Activated CD4-positive, CD25-positive, alpha-beta regulatory T cell treated with anti-CD3 and anti-CD28 coated beads, Interleukin-2, amount 50 U/mL, for 16 hours (primary cell): ENCODE data around the gene WDR93.
A peak's percentile ranks its signal among the peaks of the same experiment; 100 is the strongest.

Experiments used
- DNase-seq: peaks from one replicate; pipeline ENCODE4 v3.0.0-alpha.2; 2020; ENCODE audit warnings: low read depth, low spot score

The WDR93 gene

DNA sequence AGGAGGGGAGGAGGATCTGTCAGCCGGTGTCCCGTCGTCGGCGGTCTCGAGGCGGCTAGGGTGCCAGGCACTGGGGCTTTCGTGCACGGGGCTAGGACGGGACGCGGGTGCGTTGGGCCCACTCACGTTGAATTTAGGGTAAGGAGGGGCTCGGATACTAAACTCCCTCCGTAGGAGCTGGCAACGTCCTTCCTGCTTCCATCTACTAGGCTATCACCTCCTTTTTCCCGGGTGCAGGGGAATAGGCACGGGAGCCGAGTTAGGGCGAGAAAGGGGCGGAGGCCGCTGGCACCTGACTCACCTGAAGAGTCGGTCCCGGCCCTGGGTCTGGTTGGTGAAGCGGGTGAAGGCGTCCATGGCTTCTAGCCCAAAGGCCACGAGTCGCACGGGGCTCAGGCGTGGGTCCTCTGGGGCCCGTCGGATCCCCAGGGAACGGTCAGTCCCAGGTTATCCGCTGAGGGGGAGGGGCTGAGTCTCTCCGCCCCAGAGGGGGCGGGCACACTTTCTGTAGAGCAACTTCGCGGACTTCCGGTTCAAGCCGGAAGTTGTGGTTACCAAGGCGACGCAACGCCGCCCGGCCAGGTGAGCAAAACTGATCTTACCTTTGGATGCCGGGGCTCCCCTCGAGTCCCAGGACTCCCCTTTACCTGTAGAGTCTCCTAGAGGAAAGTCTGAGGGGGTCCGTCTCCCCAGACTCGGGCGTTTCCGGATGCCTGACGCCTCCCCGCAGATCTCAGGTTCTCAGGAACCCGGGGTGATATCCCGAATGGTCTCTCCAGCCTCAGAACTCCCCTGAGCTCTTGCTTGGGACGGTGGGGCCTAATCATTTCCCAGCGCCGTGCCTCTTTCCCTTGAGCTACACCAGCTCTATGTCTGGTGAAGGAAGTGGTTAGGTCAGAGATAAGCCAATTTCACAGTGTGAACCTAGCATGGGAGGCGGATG lies at the start of gene WDR93, which contains the start of gene PEX11A:
TSS of gene WDR93 (plus strand) at position 536 of the 943 bp plus-strand sequence. CDS start 10,936 bp downstream, outside the sequence.
TSS of gene PEX11A (minus strand) at position 479 of the 943 bp plus-strand sequence. CDS start at position 357, 122 bp downstream.
- peak; percentile 55 for DNase-seq

DNA sequence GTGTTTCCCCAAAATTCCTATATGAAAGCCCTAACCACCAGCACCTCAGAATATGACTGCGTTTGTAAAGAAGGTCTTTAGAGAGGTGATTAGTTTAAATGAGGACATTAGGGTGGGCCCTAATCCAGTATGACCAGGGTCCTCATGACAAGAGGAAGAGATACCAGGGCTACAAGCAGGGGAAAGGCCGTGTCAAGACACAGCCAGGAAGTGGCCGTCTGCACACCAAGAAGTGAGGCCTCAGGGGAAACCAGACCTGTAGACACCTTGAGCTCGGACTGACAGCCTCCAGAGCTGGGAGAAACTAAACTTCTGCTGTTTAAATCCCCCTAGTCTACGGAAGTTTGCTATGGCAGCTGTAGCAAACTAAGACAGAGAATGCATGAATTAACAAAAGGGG lies 49.6 kb upstream of the WDR93 start:
- no peak for DNase-seq

DNA sequence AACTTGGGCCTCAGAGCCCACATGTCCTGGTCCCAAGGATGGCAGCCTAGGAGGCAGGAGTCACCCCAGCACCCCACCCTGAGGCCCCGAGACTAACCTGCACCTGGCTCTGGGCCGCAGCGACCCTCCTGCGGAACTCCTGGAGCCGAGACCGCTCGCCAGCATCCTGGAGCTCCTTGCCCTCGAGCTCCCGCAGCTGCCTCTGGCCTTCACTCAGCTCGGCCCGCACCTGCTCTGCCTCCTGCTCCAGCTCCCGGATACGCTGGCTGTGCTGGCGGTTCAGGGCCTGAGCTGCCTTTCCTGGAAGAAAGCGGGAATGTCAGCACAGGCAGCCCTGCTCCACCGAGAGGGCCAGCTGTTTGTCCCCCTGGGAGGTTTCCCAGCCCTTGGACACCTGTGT lies 48.5 kb upstream of the WDR93 start:
- DNase-seq = no peak

DNA sequence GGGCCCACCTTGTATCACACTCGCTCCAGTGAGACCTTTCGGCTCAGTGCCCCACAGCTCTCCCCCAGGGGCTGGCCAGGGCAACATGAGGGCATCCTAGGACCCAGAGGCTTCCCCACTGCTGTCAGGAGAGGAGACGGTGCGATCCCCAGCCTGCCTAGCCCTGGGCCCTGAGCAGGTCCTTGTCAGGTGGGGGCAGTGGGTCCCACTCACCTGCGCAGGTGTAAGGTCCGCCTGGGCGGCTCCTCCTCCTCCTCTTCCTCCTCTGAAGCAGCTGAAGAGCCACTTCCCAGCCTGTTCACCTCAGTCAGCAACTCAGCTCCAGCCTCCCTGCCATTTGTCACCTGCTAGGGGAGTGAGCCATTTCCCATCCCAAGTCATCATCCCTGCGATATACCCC lies 44.9 kb upstream of the WDR93 start:
- no peak for DNase-seq

DNA sequence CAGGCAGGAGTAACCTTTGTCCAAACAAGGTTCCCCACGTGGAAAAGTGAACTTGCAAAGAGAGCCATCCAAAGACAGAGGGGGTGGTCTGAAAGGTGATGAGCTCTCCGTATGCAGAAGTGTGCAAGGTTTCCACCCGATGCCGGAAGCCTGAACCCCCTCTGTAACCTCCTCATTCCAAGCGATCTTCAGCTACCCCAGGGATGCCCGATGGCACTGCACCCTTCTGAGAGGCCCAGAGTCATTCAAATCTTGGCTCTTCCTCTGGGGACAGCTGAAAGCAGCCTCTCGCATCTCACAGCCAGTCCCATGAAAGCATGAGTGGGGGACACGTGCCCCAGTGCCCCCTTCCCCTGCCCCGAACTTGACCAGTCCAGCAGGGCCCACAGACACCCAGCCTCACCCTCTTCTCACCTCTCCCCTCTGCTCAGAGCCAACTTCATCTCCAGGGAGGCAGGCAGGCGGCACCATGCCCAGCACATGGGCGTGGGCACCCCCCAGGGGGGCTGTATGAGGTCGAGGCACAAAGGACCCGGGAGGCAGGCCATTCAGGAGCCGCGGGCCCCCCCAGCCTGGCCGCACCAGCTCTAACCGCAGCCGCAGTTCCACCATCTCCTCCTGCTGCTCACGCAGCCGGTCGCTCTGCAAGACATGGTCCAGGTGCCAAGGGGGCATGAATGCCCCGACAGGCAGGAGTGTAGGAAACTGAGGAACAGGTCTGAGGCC lies 44.0 kb upstream of the WDR93 start:
- DNase-seq = no peak

DNA sequence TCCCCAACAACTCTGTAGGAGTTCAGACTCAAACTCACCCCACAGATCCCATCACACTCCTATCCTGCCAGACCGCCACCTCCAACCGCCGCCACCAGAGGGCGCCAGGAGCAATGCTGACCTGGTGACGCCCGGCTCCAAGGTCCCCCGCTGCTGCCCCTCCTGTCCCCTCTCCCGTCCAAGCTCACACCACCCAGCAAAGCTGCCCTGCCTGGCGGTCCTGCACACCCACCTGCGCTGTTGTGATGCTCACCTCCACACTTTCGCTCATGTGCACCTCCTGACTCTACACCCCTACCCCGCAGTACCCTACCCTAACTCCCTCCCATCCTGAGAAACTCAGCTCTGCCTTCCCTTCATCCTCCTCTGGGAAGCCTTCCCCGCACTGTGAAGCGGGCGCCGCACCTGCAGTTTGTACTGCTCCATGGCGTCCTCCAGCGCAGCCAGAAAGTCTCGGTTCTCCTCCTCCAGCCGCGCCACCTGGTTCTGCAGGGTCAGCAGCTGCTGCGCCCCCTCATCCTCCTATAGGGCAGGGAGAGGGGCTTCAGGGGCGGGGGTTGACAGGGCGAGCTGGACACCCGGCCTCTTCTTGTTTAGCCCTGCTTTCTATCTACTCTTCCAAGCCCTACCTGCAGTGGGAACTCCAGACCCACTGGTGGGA lies 43.3 kb upstream of the WDR93 start:
- DNase-seq = peak; percentile 29

DNA sequence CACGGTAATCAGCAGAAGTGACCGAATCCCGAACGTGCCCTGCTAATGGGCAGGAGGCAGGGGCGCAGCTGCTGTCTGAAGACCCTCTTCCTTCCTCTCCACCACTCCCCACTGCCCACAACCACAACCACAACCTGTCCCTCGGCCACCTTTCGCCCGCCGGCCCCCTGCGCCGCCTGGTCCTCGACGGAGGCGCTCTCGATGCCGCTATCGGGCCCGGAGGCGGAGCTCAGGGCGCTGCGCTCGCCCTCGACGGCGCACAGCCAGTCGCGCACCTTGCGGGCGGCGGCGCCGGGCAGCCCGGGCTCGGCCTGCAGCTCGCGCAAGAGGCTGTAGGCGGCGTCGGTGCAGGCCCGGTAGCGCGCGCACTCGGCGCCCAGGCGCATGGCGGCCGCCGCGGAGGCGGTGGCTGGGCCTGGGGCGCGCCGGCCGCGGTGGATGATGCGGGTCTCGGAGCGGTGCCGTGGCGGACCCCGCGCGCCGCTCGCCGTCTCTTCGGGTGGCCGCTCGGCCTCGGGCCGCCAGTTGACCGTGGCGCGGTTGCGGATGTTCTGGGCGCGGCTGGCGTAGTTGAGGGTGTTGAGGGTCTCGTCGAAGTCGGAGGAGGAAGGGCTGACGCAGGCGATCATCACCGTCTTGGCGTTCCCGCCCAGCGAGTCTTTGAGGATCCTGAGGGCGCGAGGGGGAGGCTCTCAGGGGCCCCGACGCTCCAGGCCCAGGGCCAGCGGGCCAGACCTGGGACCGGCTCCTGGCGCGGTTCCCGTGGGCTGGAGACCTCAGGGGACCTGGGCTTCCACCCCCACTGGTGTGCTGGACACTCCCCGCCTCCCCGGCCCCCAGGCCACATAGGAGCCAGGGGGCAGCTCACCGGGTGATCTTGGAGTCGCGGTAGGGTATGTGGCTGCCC lies 42.3 kb upstream of the WDR93 start:
- no peak for DNase-seq

DNA sequence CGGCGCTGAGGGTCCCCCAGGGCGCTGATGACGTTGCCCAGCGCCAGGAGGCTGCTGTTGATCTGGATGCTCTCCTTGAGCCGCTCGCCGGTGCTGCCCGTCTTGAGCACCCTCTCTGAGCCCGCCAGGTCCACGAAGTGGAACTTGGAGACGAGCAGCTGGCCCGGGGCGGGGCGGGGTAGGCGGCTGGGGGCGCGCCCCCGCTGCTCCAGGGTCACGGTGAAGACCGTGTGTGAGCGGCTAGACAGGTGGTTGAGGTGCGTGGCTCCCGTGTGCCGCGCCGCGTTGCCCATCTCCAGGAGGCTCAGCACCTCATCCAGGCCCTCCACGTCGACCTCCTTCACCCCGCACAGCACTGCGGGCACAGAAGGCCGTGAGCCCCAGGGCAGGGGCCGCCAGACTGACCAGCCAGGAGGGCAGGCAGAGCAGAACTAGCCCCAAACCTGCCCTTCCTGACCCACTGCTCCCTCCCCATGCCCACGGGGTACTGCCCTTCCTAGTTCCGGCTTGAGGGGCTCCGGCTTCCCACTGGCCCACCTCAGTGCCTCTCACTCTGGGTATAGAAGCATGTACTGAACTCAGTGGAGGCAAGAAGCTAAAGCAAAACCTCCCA lies 41.5 kb upstream of the WDR93 start:
- DNase-seq = no peak

DNA sequence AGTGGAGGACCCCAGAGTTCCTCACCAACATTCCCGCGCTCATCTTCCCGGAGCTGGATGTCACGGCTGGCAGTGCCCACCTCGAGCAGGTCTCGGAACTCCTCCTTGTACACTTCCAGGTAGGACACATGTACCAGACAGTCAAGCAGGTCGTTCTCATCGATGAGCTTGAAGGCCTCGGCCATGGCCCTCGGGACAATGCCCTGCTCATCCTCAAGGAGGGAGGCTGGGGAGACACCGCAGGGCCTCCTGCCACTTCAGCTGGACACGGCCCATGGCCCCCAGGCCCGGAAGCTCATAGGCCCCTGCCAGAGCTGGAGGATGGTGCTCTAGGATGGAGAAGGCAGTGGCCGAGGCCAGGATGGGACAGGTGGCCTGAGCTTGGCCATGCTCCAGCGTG lies 40.9 kb upstream of the WDR93 start:
- DNase-seq = no peak

DNA sequence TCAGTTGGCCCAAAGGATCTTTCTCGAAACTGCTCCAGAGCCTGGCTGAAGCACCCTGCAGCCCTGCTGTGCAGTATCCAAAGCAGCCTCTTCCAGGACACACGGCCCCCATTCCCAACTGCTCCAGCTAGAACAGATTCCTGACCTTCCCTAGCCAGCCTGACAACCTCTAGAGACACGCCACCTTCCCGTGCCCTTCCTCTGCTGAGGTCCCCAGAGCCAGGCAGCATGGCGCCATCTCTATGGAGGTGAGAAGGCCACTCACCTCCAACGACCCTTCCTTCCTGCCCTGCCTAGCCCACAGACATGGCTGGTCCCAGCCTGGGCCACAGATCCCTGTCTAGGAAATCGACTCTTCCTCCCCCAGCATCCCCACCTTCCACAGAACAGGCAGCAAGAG lies 38.5 kb upstream of the WDR93 start:
- DNase-seq = no peak

DNA sequence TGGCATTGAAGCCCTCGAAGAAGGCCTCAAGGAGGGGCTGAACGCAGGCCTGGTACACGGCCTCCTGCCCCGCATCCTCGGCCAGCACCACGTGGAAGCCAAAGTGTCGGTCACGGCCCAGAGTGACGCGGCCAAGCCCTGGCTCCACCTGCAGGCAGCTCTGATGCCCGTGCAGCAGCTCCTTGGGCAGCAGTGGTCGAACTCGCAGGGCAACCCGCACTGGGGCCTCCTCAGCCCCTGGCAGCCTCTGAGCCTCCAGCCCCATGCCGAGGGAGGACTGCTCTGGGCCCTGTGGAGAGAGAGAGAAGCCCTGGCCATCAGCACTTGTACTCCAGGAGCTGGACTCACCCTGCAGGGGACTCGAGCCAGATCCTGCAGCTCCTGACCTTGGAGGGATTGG lies 37.9 kb upstream of the WDR93 start:
- no peak for DNase-seq

DNA sequence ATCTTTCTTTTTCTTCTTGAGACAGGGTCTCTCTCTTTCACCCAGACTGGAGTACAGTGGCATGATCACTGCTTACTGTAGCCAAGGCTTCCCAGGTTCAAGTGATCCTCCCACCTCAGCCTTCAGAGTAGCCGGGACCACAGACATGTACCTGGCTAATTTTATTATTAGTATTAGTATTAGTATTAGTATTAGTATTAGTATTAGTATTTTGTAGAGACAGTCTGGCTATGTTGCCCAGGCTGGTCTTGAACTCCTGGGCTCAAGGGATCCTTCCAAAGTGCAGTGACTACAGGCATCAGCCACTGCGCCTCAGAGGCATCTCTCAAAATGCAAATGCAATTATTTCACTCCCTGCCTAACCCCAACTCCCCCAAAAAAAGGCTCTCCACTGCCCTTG lies 37.0 kb upstream of the WDR93 start:
- no peak for DNase-seq

DNA sequence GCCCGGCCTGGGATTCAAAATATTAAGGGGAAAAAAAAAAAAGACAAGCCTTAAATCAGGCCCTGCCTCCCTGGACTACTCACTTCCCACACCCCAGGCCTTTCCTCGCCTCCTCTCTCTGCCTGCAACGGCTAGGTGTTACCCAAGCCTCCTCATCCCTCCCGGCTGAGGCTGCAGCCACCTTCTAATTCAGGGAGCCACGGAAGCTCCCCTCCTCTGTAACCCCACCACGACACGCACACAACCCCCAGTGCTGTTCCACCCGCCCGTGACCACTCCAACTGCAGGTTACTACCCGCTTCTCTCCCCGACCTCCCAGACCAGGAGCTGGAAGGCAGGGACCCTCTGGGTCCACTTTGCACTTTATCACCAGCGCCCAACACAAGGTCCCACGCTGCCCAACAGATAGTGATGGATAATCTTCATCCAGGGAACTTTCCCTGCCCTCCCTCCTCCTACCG lies 36.3 kb upstream of the WDR93 start:
- no peak for DNase-seq

DNA sequence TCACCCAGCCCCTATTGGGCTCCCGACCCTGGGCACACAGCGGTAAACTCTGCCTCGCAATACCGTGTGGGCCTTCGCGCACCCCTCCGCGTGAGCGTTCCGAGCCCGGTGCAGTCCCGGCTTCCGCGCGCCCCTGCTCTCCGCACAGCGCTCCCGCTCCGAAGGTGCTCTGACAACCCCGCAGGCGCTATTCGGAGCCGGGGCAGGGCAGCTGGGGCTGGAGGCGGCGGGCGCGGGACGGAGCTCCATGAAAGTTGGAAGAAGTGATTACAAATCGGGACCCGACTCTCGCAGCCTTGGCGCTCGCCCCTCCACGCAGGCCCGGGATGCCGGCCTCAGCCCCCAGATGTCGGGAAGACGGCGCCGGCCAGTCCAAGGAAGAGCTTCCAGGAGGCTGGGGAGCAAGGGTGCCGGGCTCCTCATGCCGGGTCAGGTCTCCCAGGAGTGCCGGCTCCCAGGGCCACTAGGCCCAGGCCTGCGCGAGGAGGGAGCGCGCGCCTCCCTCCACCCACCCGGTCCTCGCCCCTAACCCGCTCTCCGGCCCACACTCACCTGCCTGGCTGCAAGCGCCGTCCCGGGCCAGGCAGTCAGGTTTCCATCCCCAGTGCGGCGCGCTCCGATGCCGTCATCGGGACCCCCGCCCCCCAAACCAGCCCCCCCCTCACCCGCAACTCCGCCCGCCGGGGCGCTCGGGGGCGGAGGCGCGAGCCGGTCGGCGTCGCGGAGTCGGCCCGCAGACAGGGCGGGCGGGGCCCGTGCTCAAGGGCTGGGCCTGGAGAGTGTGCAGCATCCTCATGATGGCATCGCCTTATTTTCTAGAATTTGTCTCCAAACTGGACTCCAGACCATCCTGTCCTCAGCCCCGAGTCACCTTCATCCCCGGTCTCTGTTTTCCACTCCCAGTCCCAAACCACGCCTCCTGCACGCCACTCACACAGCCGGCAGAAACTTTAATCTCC lies 35.5 kb upstream of the WDR93 start, which contains the start of gene KIF7:
TSS of gene KIF7 (minus strand) at position 621 of the 959 bp plus-strand sequence. CDS start 2,537 bp downstream, outside the sequence.
- no peak for DNase-seq

DNA sequence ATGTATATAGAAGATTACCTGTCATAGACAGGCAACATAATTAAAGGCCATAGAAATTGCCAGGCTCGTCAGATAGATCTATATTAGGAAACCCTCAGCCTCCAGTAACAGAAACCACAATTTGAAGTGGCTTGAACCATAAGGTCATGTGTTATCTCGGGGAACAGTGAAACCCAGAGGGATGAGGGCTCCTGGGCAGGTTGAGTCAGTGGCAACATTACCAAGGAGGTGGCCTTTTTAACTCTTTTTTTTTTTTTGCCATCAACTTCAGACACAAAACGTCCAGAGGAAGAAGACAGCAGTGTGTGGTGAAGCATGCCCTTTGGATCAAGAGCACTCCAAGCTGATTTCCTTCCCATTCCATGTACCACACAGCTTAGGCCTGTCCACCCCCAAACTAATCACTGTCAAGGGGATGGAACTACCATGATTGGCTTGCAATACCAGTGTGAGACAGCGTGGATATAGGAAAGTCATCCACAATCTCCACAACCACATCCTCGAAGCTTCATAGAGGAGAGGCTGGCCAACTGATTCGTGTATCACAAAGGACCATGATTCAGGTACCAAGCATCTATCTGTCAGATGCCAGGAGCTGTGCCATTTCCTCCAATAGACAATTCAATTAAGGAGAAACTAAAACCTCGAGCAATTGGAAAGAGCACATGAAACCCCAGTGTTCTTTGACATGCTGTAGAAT lies 34.3 kb upstream of the WDR93 start:
- no peak for DNase-seq

DNA sequence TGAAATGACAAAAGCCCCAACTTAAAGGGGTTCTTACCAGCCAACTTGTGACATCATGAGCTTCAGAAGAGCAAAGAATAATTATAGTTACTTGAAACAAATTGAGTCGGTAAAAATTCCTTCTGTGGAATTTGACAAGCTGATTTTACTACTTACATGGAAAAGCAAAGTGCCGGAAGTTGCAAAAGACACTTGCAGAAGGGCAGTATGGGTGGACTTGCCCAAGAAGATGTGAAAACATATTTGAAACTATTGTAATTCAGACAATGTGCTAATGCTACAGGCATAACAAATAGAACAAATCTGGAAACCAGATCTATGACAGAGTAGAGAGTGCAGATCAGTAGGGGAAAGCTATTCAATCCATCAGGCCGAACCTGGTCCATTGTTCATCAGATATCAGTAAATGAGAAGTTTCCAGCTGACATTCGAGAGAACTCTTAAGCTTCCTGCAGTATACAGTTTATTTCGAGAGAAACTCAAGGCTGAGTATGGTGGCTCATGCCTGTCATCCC lies 32.9 kb upstream of the WDR93 start:
- DNase-seq = no peak

DNA sequence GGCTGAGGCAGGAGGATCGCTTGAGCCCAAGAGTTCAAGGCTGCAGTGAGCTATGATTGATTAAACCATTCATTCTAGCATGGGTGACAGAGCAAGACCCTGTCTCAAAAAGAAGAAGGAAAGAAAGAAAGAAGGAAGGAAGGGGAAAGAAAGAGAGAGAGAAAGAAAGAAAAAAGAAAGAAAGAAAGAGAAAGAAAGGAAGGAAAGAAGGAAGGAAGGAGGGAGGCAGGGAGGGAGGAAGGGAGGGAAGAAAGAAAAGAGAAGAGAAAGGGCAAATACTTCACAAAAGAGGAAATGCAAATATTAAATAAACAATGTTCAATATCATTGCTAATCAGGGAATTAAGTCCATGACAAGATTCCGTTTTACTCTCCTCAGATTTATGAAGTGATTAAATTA lies 31.3 kb upstream of the WDR93 start:
- no peak for DNase-seq

DNA sequence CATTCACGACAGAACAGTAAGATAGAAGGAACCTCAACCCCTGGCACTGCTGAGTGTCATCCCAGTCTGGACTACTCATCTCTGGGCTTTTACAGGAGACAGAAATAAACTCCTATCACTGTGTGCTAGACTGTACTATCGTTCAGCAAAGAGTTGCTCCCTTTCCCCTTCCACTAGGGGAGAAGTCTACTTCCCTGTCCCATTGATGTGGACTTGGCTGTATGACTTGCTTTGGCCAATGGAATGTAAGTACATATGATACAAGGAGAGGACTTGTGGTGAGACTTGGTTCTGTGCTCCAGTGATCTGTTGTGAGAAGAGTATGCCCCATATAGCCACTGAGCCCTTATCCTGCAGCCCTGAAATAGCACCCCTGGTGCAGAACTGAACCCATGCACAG lies 30.1 kb upstream of the WDR93 start:
- DNase-seq = no peak
